Activated T-helper 1 cell treated with Interleukin-2 at 50 U/mL for 16 hours (primary cell): ENCODE results near the gene ANKRD13C.

Experiments used
- DNase-seq: peaks from one replicate; pipeline ENCODE4 v3.0.0-alpha.2; 2020; ENCODE audit warnings: low read depth

Gene ANKRD13C

GRCh38 chr1:70293186-70293843 lies 61.2 kb downstream of the ANKRD13C start:
- no peak for DNase-seq

GRCh38 chr1:70290218-70290617 lies 64.3 kb downstream of the ANKRD13C start:
- no peak for DNase-seq

GRCh38 chr1:70288166-70288565 lies 66.4 kb downstream of the ANKRD13C start:
- DNase-seq, result no peak

- DNase-seq, result no peak
These were observed 68.1 kb downstream of the ANKRD13C start for GRCh38 chr1:70286453-70286852.

- no peak for DNase-seq
These were observed 70.2 kb downstream of the ANKRD13C start for GRCh38 chr1:70284366-70284765.

GRCh38 chr1:70278710-70279109 lies 75.8 kb downstream of the ANKRD13C start:
- no peak for DNase-seq

GRCh38 chr1:70277875-70278274 lies 76.6 kb downstream of the ANKRD13C start:
- no peak for DNase-seq

- no peak for DNase-seq
These were observed 88.6 kb downstream of the ANKRD13C start for GRCh38 chr1:70265946-70266345.

GRCh38 chr1:70264839-70265238 lies 89.7 kb downstream of the ANKRD13C start:
- no peak for DNase-seq

GRCh38 chr1:70256664-70257063 lies 97.9 kb downstream of the ANKRD13C start:
- no peak for DNase-seq

GRCh38 chr1:70248729-70249128 lies 105.8 kb downstream of the ANKRD13C start:
- DNase-seq, result no peak

GRCh38 chr1:70247768-70248167 lies 106.8 kb downstream of the ANKRD13C start:
- DNase-seq, result no peak

GRCh38 chr1:70247122-70247521 lies 107.4 kb downstream of the ANKRD13C start:
- DNase-seq, result no peak

- DNase-seq, result no peak
These were observed 114.6 kb downstream of the ANKRD13C start for GRCh38 chr1:70239940-70240339.

- DNase-seq, result no peak
These were observed 119.8 kb downstream of the ANKRD13C start for GRCh38 chr1:70234733-70235132.

GRCh38 chr1:70231475-70231874 lies 123.0 kb downstream of the ANKRD13C start:
- no peak for DNase-seq

GRCh38 chr1:70228670-70229069 lies 125.9 kb downstream of the ANKRD13C start:
- DNase-seq, result no peak

- no peak for DNase-seq
These were observed 127.1 kb downstream of the ANKRD13C start for GRCh38 chr1:70227439-70227838.

GRCh38 chr1:70224954-70225353 lies 129.6 kb downstream of the ANKRD13C start:
- DNase-seq, result no peak

GRCh38 chr1:70222716-70223235 lies 131.7 kb downstream of the ANKRD13C start:
- no peak for DNase-seq

GRCh38 chr1:70221238-70222121 lies 133.0 kb downstream of the ANKRD13C start, which contains the start of gene SRSF11:
Gene SRSF11 (plus strand): TSS chr1:70221380. CDS start chr1:70221637, 257 bp downstream.
- peak; percentile 96 for DNase-seq

- DNase-seq, result no peak
These were observed 133.8 kb downstream of the ANKRD13C start for GRCh38 chr1:70220517-70221237.
